ENCODE data around the gene CAMK1D. TPM values are rescaled to one million over a fixed set of nuclear protein-coding genes. Genes with fewer than 3 reads are reported as not detected.
A peak's percentile ranks its signal among the peaks of the same experiment; 100 is the strongest.

The CAMK1D gene
- polyA plus RNA-seq, 2 of the 4 experiments (the other 2 are of a cell fraction) = 6.6 to 12.5 TPM

DNA sequence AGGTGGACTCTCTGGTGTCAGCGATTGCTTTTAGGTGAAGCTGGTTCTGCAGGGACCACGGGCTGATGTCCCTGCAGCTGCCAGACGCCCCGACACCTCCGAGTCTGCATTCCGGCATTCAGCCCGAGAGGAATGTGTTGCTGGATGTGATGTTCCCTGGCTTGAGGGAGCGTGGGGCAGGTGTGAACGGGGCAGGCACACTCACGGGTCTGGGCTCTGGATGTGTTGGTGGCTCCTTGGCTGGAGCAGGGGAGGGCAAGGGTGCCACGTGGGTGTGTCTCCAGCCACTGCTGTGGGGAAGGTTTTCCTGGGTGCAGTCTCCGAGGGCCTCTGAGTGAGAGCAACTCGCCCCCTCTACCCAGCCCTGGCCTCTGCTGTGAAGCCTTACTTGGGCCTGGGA, 140.5 kb downstream of the CAMK1D start:
- TF ChIP-seq, protein P1, sequence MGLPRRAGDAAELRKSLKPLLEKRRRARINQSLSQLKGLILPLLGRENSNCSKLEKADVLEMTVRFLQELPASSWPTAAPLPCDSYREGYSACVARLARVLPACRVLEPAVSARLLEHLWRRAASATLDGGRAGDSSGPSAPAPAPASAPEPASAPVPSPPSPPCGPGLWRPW (IDR thresholded peaks at IDR 0.05) = no peak
- TF ChIP-seq CEBPB (IDR thresholded peaks at IDR 0.05) (no peak), FOSB (CRISPR knock-in tag; IDR thresholded peaks at IDR 0.05) (no peak), RAD21 (conservative IDR thresholded peaks at IDR 0.05 in 1 of 2, IDR thresholded peaks at IDR 0.05 in 1 of 2) (no peak), SMC3 (IDR thresholded peaks at IDR 0.05) (no peak), CBX8 (IDR thresholded peaks at IDR 0.05) (no peak), HDAC2 (IDR thresholded peaks at IDR 0.05) (no peak), JUN (IDR thresholded peaks at IDR 0.05) (no peak), EP300 (IDR thresholded peaks at IDR 0.05) (no peak), TP53 (CRISPR knock-in tag; IDR thresholded peaks at IDR 0.05) (no peak), RFX5 (IDR thresholded peaks at IDR 0.05) (no peak), POLR2A (IDR thresholded peaks at IDR 0.05; ENCODE audit: low read length) (no peak), CHD4 (IDR thresholded peaks at IDR 0.05; ENCODE audit: borderline replicate concordance) (no peak)
- TF ChIP-seq, protein P2, sequence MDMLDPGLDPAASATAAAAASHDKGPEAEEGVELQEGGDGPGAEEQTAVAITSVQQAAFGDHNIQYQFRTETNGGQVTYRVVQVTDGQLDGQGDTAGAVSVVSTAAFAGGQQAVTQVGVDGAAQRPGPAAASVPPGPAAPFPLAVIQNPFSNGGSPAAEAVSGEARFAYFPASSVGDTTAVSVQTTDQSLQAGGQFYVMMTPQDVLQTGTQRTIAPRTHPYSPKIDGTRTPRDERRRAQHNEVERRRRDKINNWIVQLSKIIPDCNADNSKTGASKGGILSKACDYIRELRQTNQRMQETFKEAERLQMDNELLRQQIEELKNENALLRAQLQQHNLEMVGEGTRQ (IDR thresholded peaks at IDR 0.05) = no peak
- TF ChIP-seq, protein P3, sequence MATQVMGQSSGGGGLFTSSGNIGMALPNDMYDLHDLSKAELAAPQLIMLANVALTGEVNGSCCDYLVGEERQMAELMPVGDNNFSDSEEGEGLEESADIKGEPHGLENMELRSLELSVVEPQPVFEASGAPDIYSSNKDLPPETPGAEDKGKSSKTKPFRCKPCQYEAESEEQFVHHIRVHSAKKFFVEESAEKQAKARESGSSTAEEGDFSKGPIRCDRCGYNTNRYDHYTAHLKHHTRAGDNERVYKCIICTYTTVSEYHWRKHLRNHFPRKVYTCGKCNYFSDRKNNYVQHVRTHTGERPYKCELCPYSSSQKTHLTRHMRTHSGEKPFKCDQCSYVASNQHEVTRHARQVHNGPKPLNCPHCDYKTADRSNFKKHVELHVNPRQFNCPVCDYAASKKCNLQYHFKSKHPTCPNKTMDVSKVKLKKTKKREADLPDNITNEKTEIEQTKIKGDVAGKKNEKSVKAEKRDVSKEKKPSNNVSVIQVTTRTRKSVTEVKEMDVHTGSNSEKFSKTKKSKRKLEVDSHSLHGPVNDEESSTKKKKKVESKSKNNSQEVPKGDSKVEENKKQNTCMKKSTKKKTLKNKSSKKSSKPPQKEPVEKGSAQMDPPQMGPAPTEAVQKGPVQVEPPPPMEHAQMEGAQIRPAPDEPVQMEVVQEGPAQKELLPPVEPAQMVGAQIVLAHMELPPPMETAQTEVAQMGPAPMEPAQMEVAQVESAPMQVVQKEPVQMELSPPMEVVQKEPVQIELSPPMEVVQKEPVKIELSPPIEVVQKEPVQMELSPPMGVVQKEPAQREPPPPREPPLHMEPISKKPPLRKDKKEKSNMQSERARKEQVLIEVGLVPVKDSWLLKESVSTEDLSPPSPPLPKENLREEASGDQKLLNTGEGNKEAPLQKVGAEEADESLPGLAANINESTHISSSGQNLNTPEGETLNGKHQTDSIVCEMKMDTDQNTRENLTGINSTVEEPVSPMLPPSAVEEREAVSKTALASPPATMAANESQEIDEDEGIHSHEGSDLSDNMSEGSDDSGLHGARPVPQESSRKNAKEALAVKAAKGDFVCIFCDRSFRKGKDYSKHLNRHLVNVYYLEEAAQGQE (IDR thresholded peaks at IDR 0.05) = no peak
- TF ChIP-seq, protein P4, sequence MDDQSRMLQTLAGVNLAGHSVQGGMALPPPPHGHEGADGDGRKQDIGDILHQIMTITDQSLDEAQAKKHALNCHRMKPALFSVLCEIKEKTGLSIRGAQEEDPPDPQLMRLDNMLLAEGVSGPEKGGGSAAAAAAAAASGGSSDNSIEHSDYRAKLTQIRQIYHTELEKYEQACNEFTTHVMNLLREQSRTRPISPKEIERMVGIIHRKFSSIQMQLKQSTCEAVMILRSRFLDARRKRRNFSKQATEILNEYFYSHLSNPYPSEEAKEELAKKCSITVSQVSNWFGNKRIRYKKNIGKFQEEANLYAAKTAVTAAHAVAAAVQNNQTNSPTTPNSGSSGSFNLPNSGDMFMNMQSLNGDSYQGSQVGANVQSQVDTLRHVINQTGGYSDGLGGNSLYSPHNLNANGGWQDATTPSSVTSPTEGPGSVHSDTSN (IDR thresholded peaks at IDR 0.05) = no peak
- Histone ChIP-seq H3K4me3 (no peak overlapping the region), H3K4me2 (no peak overlapping the region), H3K4me1 (peaks cover 6% of the 10 kb centered on the region; the same call in 1 of the 3 replicates), H3K9me3 (no peaks in the 10 kb centered on the region), H3K27ac (no peak overlapping the region; a peak in 1 of 6 replicates)
- DNase-seq (ENCODE audit: low read depth in 1 of 2, low spot score in 1 of 2) (no peak), FAIRE-seq (no peak), ATAC-seq (0 out of 6 replicates have a peak, but pooled peaks of 1 of the 2 experiments have one; percentile 30)
- ChIA-PET POLR2A (no interaction called here), CTCF (no interaction called here)
- WGBS (ENCODE audit: missing lambda C conversion rate) = 84% methylated on average over 12 of the region's 13 CpGs

DNA sequence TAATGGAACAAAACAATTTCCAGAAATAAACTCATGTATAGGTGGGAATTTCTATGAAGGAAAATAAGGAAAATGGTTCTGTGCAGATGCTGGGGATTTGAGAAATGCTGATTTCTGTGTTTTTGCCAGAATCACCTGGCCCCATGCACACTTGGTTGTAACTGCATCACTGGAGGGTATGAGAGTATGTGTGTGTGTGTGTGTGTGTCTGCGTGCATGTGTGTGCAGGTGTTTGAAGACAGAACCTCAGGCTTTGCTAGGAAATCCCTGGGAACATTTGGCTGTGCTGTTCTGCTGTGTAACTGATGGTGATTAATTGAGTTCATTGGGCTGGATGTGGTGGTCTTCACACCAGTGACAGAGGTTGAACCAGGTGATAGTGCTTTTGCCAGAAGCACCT, 141.6 kb downstream of the CAMK1D start:
- ChIA-PET CTCF (no interaction called here), POLR2A (no interaction called here)
- Histone ChIP-seq H3K9me3 (no peaks in the 10 kb centered on the region), H3K4me3 (no peak overlapping the region), H3K27ac (no peak overlapping the region), H3K4me1 (0 out of 3 replicates have a peak, but pooled peaks cover 6% of the 10 kb centered on the region), H3K4me2 (no peak overlapping the region)
- no peak for FAIRE-seq
- DNase-seq (ENCODE audit: low read depth in 1 of 2, low spot score in 1 of 2) = no peak
- TF ChIP-seq ZFP36 (IDR thresholded peaks at IDR 0.05; ENCODE audit: borderline replicate concordance, partially characterized antibody) (no peak), CBX8 (IDR thresholded peaks at IDR 0.05) (no peak), RNF2 (IDR thresholded peaks at IDR 0.05; ENCODE audit: borderline replicate concordance, low read depth) (no peak), PHF8 (IDR thresholded peaks at IDR 0.05; ENCODE audit: borderline replicate concordance, low read depth) (no peak), FOSL2 (IDR thresholded peaks at IDR 0.05) (no peak), FOSL2 (CRISPR knock-in tag; IDR thresholded peaks at IDR 0.05) (no peak), NPAS2 (CRISPR knock-in tag; IDR thresholded peaks at IDR 0.05; ENCODE audit: borderline replicate concordance) (no peak)
- TF ChIP-seq, protein P5, sequence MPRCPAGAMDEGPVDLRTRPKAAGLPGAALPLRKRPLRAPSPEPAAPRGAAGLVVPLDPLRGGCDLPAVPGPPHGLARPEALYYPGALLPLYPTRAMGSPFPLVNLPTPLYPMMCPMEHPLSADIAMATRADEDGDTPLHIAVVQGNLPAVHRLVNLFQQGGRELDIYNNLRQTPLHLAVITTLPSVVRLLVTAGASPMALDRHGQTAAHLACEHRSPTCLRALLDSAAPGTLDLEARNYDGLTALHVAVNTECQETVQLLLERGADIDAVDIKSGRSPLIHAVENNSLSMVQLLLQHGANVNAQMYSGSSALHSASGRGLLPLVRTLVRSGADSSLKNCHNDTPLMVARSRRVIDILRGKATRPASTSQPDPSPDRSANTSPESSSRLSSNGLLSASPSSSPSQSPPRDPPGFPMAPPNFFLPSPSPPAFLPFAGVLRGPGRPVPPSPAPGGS (IDR thresholded peaks at IDR 0.05) = no peak
- TF ChIP-seq, protein P6, sequence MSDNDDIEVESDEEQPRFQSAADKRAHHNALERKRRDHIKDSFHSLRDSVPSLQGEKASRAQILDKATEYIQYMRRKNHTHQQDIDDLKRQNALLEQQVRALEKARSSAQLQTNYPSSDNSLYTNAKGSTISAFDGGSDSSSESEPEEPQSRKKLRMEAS (IDR thresholded peaks at IDR 0.05) = no peak
- no peak for ATAC-seq
- WGBS (ENCODE audit: missing lambda C conversion rate) = 92% methylated on average over 1 of the region's 1 CpG
